K562 (cell line): ENCODE measurements around the gene AQP9. TPM values are rescaled to one million over a fixed set of nuclear protein-coding genes. Genes with fewer than 3 reads are reported as not detected.

ENCODE experiments used
- ATAC-seq: fragments of 200-7000 bp; cut with Tn5 transposase; 3 replicates; pipeline ENCODE4 v1.9.1; 2020; ENCODE audit warnings: moderate library complexity
- BruUV-seq: library from RNA; stranded (reverse); fragments of 400-500 nt; replicated peaks from 2 replicates; lab custom pipeline; 2021; lab: Mats Ljungman, UMichigan
- CTCF ChIA-PET: fragments of 300-600 bp; formaldehyde crosslinking; extraction: SDS; loops from one replicate; lab custom pipeline; 2021; ENCODE audit warnings: low intra/inter-chr PET ratio; lab: Yijun Ruan, JAX
- POLR2A ChIA-PET: fragments of 300-600, 350-650 bp; sonication (Branson Sonifier 250); formaldehyde crosslinking; extraction: SDS; loops from one replicate; lab custom pipeline; 2021; ENCODE audit warnings: antibody characterized with exemption, inconsistent platforms; lab: Yijun Ruan, JAX
- DNase-seq, 4 experiments: peaks; one replicate each; pipeline versions ENCODE4 v3.0.0 to v3.0.0-alpha.2; 2011 to 2018; ENCODE audit warnings: low spot score in 3 of 4, mixed read lengths in 3 of 4; ENCODE audit errors: extremely low read depth in 1 of 4
- FAIRE-seq: peaks from 2 replicates; lab custom pipeline; 2011; peaks lifted over from hg19 to GRCh38; lab: Jason Lieb, UNC
- H2AFZ ChIP-seq: 2 replicates; pipeline ENCODE4 v1.6.0; 2011; ENCODE audit warnings: low read depth, low read length, control low read depth, inconsistent platforms
- H3K27ac ChIP-seq: fragments of 200-600 bp; 3 replicates; pipeline ENCODE4 v1.8.0; 2011; ENCODE audit warnings: low read depth, mild to moderate bottlenecking, control low read depth, inconsistent platforms, low read length, moderate library complexity, mixed read lengths; ENCODE audit errors: extremely low read depth
- H3K27me3 ChIP-seq, 2 experiments: fragments of 300-600 bp in 1 of 2; 2 replicates in 1 of 2; 3 replicates in 1 of 2; pipeline versions ENCODE4 v1.6.0 to v1.8.0; 2011; ENCODE audit warnings: inconsistent platforms in 2 of 2, low read length in 2 of 2, mild to moderate bottlenecking in 1 of 2, mixed read lengths in 1 of 2, moderate library complexity in 1 of 2; ENCODE audit not compliant: control insufficient read depth in 2 of 2, insufficient read depth in 2 of 2
- H3K36me3 ChIP-seq: fragments of 300-600 bp; 3 replicates; pipeline ENCODE4 v1.8.0; 2011; ENCODE audit warnings: mild to moderate bottlenecking, low read length, inconsistent platforms; ENCODE audit not compliant: control insufficient read depth, insufficient read depth
- H3K4me1 ChIP-seq, 2 experiments: fragments of 200-600 bp in 1 of 2; replicated peaks in 1 of 2; 2 replicates in 1 of 2; 3 replicates in 1 of 2; pipeline versions ENCODE4 v1.5.1 to v1.8.0; 2011; ENCODE audit warnings: inconsistent platforms in 2 of 2, low read length in 2 of 2, mild to moderate bottlenecking in 1 of 2, mixed read lengths in 1 of 2, moderate library complexity in 1 of 2; ENCODE audit not compliant: control insufficient read depth in 2 of 2, insufficient read depth in 2 of 2
- H3K4me2 ChIP-seq: 2 replicates; pipeline ENCODE4 v1.6.1; 2011; ENCODE audit warnings: low read length, control low read depth, inconsistent platforms, mixed read lengths; ENCODE audit not compliant: insufficient read depth
- H3K4me3 ChIP-seq: fragments of 200-600 bp; sonication (generic), shearing (Covaris generic); 2 replicates; pipeline ENCODE4 v1.5.1; 2016; ENCODE audit warnings: control low read depth, inconsistent platforms
- H3K79me2 ChIP-seq: fragments of 200-600 bp; 3 replicates; pipeline ENCODE4 v1.8.0; 2011; ENCODE audit warnings: low read length, inconsistent platforms; ENCODE audit not compliant: control insufficient read depth, insufficient read depth
- H3K9ac ChIP-seq, 2 experiments: 2 replicates each; pipeline versions ENCODE4 v1.6.0 to v1.6.1; 2011; ENCODE audit warnings: low read depth in 2 of 2, low read length in 2 of 2, control low read depth in 1 of 2, inconsistent platforms in 1 of 2, mild to moderate bottlenecking in 1 of 2, mixed read lengths in 1 of 2; ENCODE audit not compliant: insufficient read depth in 1 of 2
- H3K9me1 ChIP-seq: one replicate; pipeline ENCODE4 v1.6.0; 2011; ENCODE audit warnings: inconsistent platforms, mild to moderate bottlenecking, low read length, moderate library complexity; ENCODE audit not compliant: control insufficient read depth, insufficient read depth
- H3K9me3 ChIP-seq: replicated peaks from 2 replicates; pipeline ENCODE4 v1.5.1; 2011; ENCODE audit warnings: low read depth, low read length, inconsistent platforms; ENCODE audit not compliant: control insufficient read depth, insufficient read depth
- H4K20me1 ChIP-seq: replicated peaks from 2 replicates; pipeline ENCODE4 v1.6.1; 2011; ENCODE audit warnings: low read length, inconsistent platforms, mixed read lengths; ENCODE audit not compliant: control insufficient read depth, insufficient read depth
- ARID2 ChIP-seq: fragments of 450-650 bp; IDR thresholded peaks from 2 replicates; pipeline ENCODE4 v1.6.1; 2017; ENCODE audit warnings: antibody characterized with exemption, mild to moderate bottlenecking
- CC2D1A ChIP-seq: fragments of 450-650 bp; IDR thresholded peaks from 2 replicates; pipeline ENCODE4 v1.6.1; 2017; ENCODE audit warnings: mild to moderate bottlenecking
- CHD2 ChIP-seq: IDR thresholded peaks from 2 replicates; pipeline ENCODE4 v1.6.1; 2011; ENCODE audit warnings: low read depth, low read length
- DEAF1 ChIP-seq: fragments of 450-650 bp; formaldehyde crosslinking; IDR thresholded peaks from 2 replicates; pipeline ENCODE4 v1.4.0; 2020; ENCODE audit warnings: mild to moderate bottlenecking, moderate library complexity
- GABPA ChIP-seq: fragments of 200-800 bp; sonication (Bioruptor generic); conservative IDR thresholded peaks from 2 replicates; pipeline ENCODE4 v1.6.1; 2016; ENCODE audit warnings: low read depth, missing genetic modification characterization, missing compliant biosample characterization
- GATAD2B ChIP-seq: fragments of 450-650 bp; IDR thresholded peaks from 2 replicates; pipeline ENCODE4 v1.6.1; 2017; ENCODE audit warnings: mild to moderate bottlenecking, borderline replicate concordance
- PCBP1 ChIP-seq: fragments of 200-400 bp; formaldehyde crosslinking; IDR thresholded peaks from 2 replicates; pipeline ENCODE4 v1.6.1; 2018; ENCODE audit warnings: mild to moderate bottlenecking, low read depth, low read length; ENCODE audit not compliant: poor library complexity, severe bottlenecking
- PCBP2 ChIP-seq: fragments of 200-400 bp; formaldehyde crosslinking; IDR thresholded peaks from 2 replicates; pipeline ENCODE4 v1.6.1; 2018; ENCODE audit warnings: low read length, low read depth, mild to moderate bottlenecking, moderate library complexity; ENCODE audit not compliant: poor library complexity, severe bottlenecking
- PTTG1 ChIP-seq: fragments of 450-650 bp; IDR thresholded peaks from 2 replicates; pipeline ENCODE4 v1.6.1; 2016; ENCODE audit warnings: low read depth, mild to moderate bottlenecking, missing genetic modification characterization, missing compliant biosample characterization
- RBM15 ChIP-seq: fragments of 200-400 bp; formaldehyde crosslinking; IDR thresholded peaks from 2 replicates; pipeline ENCODE4 v1.6.1; 2018; ENCODE audit warnings: mild to moderate bottlenecking, low read length, moderate library complexity; ENCODE audit not compliant: insufficient read depth
- SMC3 ChIP-seq: conservative IDR thresholded peaks from 2 replicates; pipeline ENCODE4 v1.6.1; 2011; ENCODE audit warnings: low read depth, low read length, improper control_type of control experiment; ENCODE audit not compliant: insufficient read depth
- STAG1 ChIP-seq: sonication (generic); formaldehyde crosslinking; IDR thresholded peaks from 2 replicates; pipeline ENCODE4 v1.5.0; 2020; ENCODE audit warnings: missing genetic modification reagents, borderline replicate concordance
- ZNF511 ChIP-seq: sonication (generic); formaldehyde crosslinking; IDR thresholded peaks from 2 replicates; pipeline ENCODE4 v1.8.0; 2022; ENCODE audit warnings: mild to moderate bottlenecking, missing genetic modification reagents
- whole genome bisulfite sequencing: fragments of 100-300 bp; shearing (Covaris generic); methylation state at CpG from one replicate; pipeline ENCODE4 v1.1.6; 2016; ENCODE audit warnings: low coverage, mixed read lengths; ENCODE audit not compliant: insufficient coverage; ENCODE audit errors: missing lambda C conversion rate; 5-methylcytosine and 5-hydroxymethylcytosine counted together
- in situ Hi-C: fragments of 300-500 bp; cut with MboI; formaldehyde crosslinking; loops from 4 replicates; pipeline ENCODE4 v1.15.0; 2018; ENCODE audit warnings: inconsistent platforms, mixed read lengths
- intact Hi-C: fragments of 100-400 bp; cut with micrococcal nuclease; formaldehyde crosslinking; loops from 2 replicates; pipeline ENCODE4 v1.14.2; 2022
- polyA plus RNA-seq, 8 experiments: library from polyadenylated mRNA; depleted of rRNA in 4 of 8; stranded (reverse) in 5 of 8; unstranded in 3 of 8; fragments of >200 nt; fragmentation: Nextera tagmentation in 2 of 8; fragmentation: Illumina TruSeq in 1 of 8; extraction: Ambion mirVana in 2 of 8; extraction: Trizol in 1 of 8; gene quantifications; 2 replicates each; pipeline versions ENCODE4 v1.2.1 to v1.2.3, GENCODE V29; 2011 to 2014; ENCODE audit warnings: inconsistent platforms in 1 of 8, missing spikeins in 1 of 8
- total RNA-seq, 7 experiments: library from RNA; depleted of rRNA in 6 of 7; stranded (reverse); fragments of >200 nt in 6 of 7; fragmentation: Illumina TruSeq in 2 of 7; extraction: Trizol in 2 of 7; gene quantifications; 2 replicates each; pipeline versions ENCODE4 v1.2.1 to v1.2.3, GENCODE V29; 2011 to 2021; ENCODE audit warnings: low replicate concordance in 1 of 7
- TF ChIP-seq, protein P1 (sequence below): fragments of 250-450 bp; sonication (Bioruptor Pico); IDR thresholded peaks from 2 replicates; pipeline ENCODE4 v1.5.1; 2021; ENCODE audit warnings: mild to moderate bottlenecking
- TF ChIP-seq, protein P2 (sequence below): fragments of 450-650 bp; IDR thresholded peaks from one replicate; pipeline ENCODE4 v1.6.1; 2018; ENCODE audit warnings: mild to moderate bottlenecking, moderate library complexity; ENCODE audit not compliant: partially characterized antibody

AQP9 gene
- total and polyA plus RNA-seq, 9 of the 15 experiments (the other 6 are each of a cell fraction or from before 2014, with no cell fraction given) = 0.04 to 0.33 (median 0.07) TPM; not detected in 4

GRCh38 chr15:58185439-58185838, 47.3 kb downstream of the AQP9 start:
- POLR2A ChIA-PET = interaction anchor here (0.6 kb wide), 1 partner anchor 135 kb away, joined by 4 read pairs; no protein-coding TSS in a partner anchor
- H2AFZ ChIP-seq = no peak overlapping the region; the same call in 1 of the 2 replicates
- in situ Hi-C loops = loop anchor here (10.0 kb wide), 3 partner anchors 321 to 621 kb away; no protein-coding TSS in a partner anchor
- no peak overlapping the region for H3K4me2 ChIP-seq
- no peaks in the 10 kb centered on the region for H3K9me1 ChIP-seq
- ATAC-seq (no peak), DNase-seq (no peak), FAIRE-seq (no peak)
- H3K9me3 ChIP-seq = no peaks in the 10 kb centered on the region
- H4K20me1 ChIP-seq = no peaks in the 10 kb centered on the region
- no peaks in the 10 kb centered on the region for H3K36me3 ChIP-seq
- H3K4me3 ChIP-seq = no peak overlapping the region
- BruUV-seq = no TSS peak
- no peak overlapping the region for H3K27ac ChIP-seq
- 73% methylated on average over 1 of the region's 1 CpG for WGBS
- H3K4me1 ChIP-seq = peaks cover 4 to 31% of the 10 kb centered on the region in 2 experiments; a peak in 4 of 5 replicates
- no peaks in the 10 kb centered on the region for H3K79me2 ChIP-seq
- intact Hi-C loops = loop anchor here (1.0 kb wide), 1 partner anchor 36 kb away; no protein-coding TSS in a partner anchor
- H3K27me3 ChIP-seq = no peaks in the 10 kb centered on the region
- CTCF ChIA-PET = interaction anchor here (0.6 to 2.7 kb wide), 4 partner anchors 21 to 542 kb away, joined by 3 to 13 read pairs (median 4); no protein-coding TSS in a partner anchor
- H3K9ac ChIP-seq = no peak overlapping the region
- TF ChIP-seq GABPA (tag) (no peak), RBM15 (no peak), CC2D1A (0 out of 2 replicates have a peak, but pooled peaks have one; percentile 36), STAG1 (peak; percentile 15; the same call in 1 of the 2 replicates), ZNF511 (CRISPR knock-in tag) (no peak), PCBP1 (no peak), SMC3 (0 out of 2 replicates have a peak, but pooled peaks have one; percentile 12), DEAF1 (CRISPR knock-in tag) (0 out of 2 replicates have a peak, but pooled peaks have one; percentile 55), CHD2 (no peak), PTTG1 (tag) (no peak), ARID2 (0 out of 2 replicates have a peak, but pooled peaks have one; percentile 21), GATAD2B (no peak), PCBP2 (no peak)
- TF ChIP-seq, protein P1, sequence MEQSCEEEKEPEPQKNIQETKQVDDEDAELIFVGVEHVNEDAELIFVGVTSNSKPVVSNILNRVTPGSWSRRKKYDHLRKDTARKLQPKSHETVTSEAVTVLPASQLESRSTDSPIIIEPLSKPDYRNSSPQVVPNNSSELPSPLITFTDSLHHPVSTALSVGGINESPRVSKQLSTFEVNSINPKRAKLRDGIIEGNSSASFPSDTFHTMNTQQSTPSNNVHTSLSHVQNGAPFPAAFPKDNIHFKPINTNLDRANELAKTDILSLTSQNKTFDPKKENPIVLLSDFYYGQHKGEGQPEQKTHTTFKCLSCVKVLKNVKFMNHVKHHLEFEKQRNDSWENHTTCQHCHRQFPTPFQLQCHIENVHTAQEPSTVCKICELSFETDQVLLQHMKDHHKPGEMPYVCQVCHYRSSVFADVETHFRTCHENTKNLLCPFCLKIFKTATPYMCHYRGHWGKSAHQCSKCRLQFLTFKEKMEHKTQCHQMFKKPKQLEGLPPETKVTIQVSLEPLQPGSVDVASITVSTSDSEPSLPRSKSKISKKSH (CRISPR knock-in tag) = no peak
- TF ChIP-seq, protein P2, sequence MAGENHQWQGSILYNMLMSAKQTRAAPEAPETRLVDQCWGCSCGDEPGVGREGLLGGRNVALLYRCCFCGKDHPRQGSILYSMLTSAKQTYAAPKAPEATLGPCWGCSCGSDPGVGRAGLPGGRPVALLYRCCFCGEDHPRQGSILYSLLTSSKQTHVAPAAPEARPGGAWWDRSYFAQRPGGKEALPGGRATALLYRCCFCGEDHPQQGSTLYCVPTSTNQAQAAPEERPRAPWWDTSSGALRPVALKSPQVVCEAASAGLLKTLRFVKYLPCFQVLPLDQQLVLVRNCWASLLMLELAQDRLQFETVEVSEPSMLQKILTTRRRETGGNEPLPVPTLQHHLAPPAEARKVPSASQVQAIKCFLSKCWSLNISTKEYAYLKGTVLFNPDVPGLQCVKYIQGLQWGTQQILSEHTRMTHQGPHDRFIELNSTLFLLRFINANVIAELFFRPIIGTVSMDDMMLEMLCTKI = no peak
